ENCODE measurements around the gene FOXN1. TPM values are rescaled to one million over a fixed set of nuclear protein-coding genes. Genes with fewer than 3 reads are reported as not detected.

The FOXN1 gene
- polyA plus RNA-seq, 2 donors = 8.8 to 10.6 TPM

DNA sequence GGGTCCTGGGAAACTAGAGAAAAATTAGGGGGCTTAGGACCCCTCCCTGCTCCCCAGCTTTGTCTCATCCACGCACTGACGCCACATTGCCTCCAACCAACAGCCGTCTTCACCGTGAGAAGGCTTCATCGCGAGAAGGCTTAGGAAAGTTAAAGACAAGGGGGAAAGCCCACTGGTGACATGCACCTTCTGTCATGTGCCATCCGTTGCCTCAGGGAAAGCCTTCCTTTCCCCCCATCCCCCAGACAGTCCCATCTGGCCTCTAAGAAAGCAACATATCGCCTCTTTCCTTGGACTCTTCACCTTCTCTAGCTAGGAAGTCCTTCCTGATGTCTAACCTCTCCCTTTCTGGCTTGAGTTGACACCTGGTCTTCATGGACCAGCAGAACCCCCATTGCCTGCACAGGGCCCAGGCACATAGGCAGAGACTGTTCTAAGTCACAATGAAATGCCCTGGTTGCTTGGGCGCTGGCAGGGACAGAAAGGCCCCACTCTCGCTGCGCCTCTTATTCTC is 2.1 kb downstream of the FOXN1 start:
- Histone ChIP-seq H3K36me3 (ENCODE audit: control insufficient read depth in 2 of 2, insufficient read depth in 2 of 2, low read length in 1 of 2) (peaks cover 0 to 4% of the 10 kb centered on the region in 2 donors), H3K9me3 (ENCODE audit: control insufficient read depth in 2 of 2, insufficient read depth in 1 of 2, low read depth in 1 of 2, low read length in 1 of 2) (no peaks in the 10 kb centered on the region), H3K4me3 (ENCODE audit: low read depth in 1 of 2, low read length in 2 of 2) (peak overlapping the region; percentile 0 to 26), H3K27me3 (ENCODE audit: control insufficient read depth in 1 of 2, insufficient read depth in 2 of 2, low read length in 2 of 2) (no peaks in the 10 kb centered on the region), H3K27ac (ENCODE audit: low read depth in 2 of 2, low read length in 1 of 2) (peak overlapping the region; percentile 69 to 87), H3K4me1 (ENCODE audit: control insufficient read depth in 2 of 2, insufficient read depth in 2 of 2, low read length in 1 of 2) (peaks cover 0 to 27% of the 10 kb centered on the region in 2 donors)
- 55 to 56% methylated on average over 11 of the region's 11 CpGs for WGBS, 2 donors

DNA sequence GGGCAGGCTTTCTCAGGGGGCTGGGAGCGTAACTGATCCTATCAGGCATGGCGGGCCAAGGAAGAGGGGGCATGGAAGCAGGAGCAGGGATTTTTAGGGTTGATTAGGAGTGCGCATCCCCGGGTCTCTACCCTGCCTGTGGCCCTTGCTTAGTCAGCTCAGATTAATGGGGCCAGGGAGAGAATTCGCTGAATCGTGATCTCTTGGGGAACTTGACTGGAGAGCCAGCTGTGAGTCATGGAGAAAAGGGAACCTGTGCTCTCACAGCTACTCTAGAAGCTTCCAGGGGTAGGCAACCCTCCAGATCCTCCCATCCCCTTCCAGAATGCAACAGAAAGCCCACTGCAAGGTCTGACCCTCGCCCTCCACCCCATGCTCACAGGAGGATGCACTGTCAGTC is 3.6 kb downstream of the FOXN1 start:
- 57 to 79% methylated on average over 7 of the region's 7 CpGs for WGBS, 2 donors
- Histone ChIP-seq H3K4me3 (ENCODE audit: low read depth in 1 of 2, low read length in 2 of 2) (no peak overlapping the region), H3K9me3 (ENCODE audit: control insufficient read depth in 2 of 2, insufficient read depth in 1 of 2, low read depth in 1 of 2, low read length in 1 of 2) (no peaks in the 10 kb centered on the region), H3K27ac (ENCODE audit: low read depth in 2 of 2, low read length in 1 of 2) (no peak overlapping the region), H3K4me1 (ENCODE audit: control insufficient read depth in 2 of 2, insufficient read depth in 2 of 2, low read length in 1 of 2) (peaks cover 0 to 34% of the 10 kb centered on the region in 2 donors), H3K27me3 (ENCODE audit: control insufficient read depth in 1 of 2, insufficient read depth in 2 of 2, low read length in 2 of 2) (no peaks in the 10 kb centered on the region), H3K36me3 (ENCODE audit: control insufficient read depth in 2 of 2, insufficient read depth in 2 of 2, low read length in 1 of 2) (peaks cover 0 to 4% of the 10 kb centered on the region in 2 donors)

DNA sequence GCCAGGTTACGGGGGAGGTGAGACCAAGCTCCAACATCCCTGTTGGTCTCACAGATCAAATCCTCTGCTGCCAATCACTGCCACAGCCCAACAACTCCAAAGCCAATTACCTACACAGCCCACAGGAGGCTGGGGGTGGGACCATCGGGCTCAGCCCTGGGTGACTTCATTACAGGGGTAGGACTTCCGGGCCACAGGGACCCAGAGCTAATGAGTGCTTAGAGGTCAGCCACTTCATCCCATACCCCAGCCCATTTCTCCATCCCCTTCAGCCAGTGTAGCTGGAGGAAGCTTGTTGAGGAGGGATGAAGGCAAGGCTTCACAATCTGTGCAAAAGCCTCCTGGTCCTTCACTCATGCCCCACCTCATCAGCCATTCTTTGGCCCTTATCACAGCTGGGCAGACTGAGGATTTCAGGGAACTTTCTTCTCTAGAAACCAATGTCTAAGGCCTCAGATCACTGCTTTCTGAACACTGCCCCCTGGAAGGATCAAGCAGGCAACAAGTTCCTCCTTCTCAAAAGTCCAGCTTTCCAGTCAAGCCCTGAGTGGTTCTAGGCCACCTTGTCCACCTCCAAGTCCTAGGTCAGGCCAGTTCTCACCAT is 5.8 kb downstream of the FOXN1 start:
- H3K4me3 ChIP-seq (ENCODE audit: low read depth in 1 of 2, low read length in 2 of 2) = no peak overlapping the region
- H3K36me3 ChIP-seq (ENCODE audit: control insufficient read depth in 2 of 2, insufficient read depth in 2 of 2, low read length in 1 of 2) = peaks cover 0 to 4% of the 10 kb centered on the region in 2 donors
- H3K27ac ChIP-seq (ENCODE audit: low read depth in 2 of 2, low read length in 1 of 2) = no peak overlapping the region
- H3K4me1 ChIP-seq (ENCODE audit: control insufficient read depth in 2 of 2, insufficient read depth in 2 of 2, low read length in 1 of 2) = peaks cover 0 to 23% of the 10 kb centered on the region in 2 donors
- no peaks in the 10 kb centered on the region for H3K9me3 ChIP-seq (ENCODE audit: control insufficient read depth in 2 of 2, insufficient read depth in 1 of 2, low read depth in 1 of 2, low read length in 1 of 2)
- H3K27me3 ChIP-seq (ENCODE audit: control insufficient read depth in 1 of 2, insufficient read depth in 2 of 2, low read length in 2 of 2) = no peaks in the 10 kb centered on the region
- 85 to 93% methylated on average over 3 of the region's 3 CpGs for WGBS, 2 donors

DNA sequence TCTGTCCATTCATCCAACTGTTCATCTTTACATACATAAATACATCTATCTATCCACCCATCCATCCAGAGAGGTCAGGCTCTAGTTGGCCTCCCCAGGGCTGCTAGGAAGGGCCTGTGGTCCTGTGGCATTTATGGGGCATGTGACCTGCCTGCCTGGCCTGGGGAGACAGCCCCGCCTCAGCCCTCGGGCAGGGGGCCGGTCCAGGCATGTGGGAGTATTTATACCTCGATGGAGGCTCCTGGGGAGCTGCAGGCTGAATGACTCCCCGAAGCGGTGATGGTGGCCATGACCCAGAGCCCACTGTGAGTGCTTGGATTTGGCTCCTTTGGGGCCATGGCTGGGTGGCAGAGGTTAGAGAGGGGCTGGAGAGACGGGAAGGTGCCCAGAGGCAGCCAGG is 7.3 kb downstream of the FOXN1 start:
- Histone ChIP-seq H3K27ac (ENCODE audit: low read depth in 2 of 2, low read length in 1 of 2) (peak overlapping the region in 1 of 2 donors; percentile 75), H3K36me3 (ENCODE audit: control insufficient read depth in 2 of 2, insufficient read depth in 2 of 2, low read length in 1 of 2) (peaks cover 0 to 4% of the 10 kb centered on the region in 2 donors), H3K27me3 (ENCODE audit: control insufficient read depth in 1 of 2, insufficient read depth in 2 of 2, low read length in 2 of 2) (no peaks in the 10 kb centered on the region), H3K4me1 (ENCODE audit: control insufficient read depth in 2 of 2, insufficient read depth in 2 of 2, low read length in 1 of 2) (peaks cover 0 to 17% of the 10 kb centered on the region in 2 donors), H3K9me3 (ENCODE audit: control insufficient read depth in 2 of 2, insufficient read depth in 1 of 2, low read depth in 1 of 2, low read length in 1 of 2) (no peaks in the 10 kb centered on the region), H3K4me3 (ENCODE audit: low read depth in 1 of 2, low read length in 2 of 2) (no peak overlapping the region)
- WGBS, 2 donors = 65 to 73% methylated on average over 6 to 7 of the region's 7 CpGs

DNA sequence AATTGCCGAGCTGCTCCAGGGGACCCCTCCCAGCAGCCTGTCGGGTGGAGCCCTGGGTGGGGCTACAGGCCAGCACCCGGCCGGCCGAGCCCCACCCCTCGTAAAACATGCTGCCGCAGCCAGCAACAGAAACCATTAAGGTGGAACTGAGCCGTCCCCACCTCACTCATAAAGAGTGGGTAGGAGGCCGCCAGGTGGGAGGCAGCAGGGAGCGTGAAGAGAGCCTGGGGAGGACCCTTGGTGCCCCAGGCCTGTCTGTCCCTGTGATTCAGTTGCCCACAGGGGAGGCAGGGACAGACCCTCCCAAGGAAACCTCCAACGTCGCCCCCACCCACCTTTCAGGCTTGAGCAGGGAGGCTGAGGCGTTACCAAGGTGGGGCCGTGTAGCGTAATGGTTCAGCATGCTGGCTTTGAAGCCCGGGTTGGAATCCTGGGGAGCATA is 8.4 kb downstream of the FOXN1 start:
- Histone ChIP-seq H3K4me1 (ENCODE audit: control insufficient read depth in 2 of 2, insufficient read depth in 2 of 2, low read length in 1 of 2) (peaks cover 0 to 13% of the 10 kb centered on the region in 2 donors), H3K36me3 (ENCODE audit: control insufficient read depth in 2 of 2, insufficient read depth in 2 of 2, low read length in 1 of 2) (peaks cover 0 to 6% of the 10 kb centered on the region in 2 donors), H3K27me3 (ENCODE audit: control insufficient read depth in 1 of 2, insufficient read depth in 2 of 2, low read length in 2 of 2) (no peaks in the 10 kb centered on the region), H3K9me3 (ENCODE audit: control insufficient read depth in 2 of 2, insufficient read depth in 1 of 2, low read depth in 1 of 2, low read length in 1 of 2) (no peaks in the 10 kb centered on the region), H3K4me3 (ENCODE audit: low read depth in 1 of 2, low read length in 2 of 2) (no peak overlapping the region), H3K27ac (ENCODE audit: low read depth in 2 of 2, low read length in 1 of 2) (peak overlapping the region; percentile 62 to 75)
- WGBS, 2 donors = 43% methylated on average over 16 of the region's 16 CpGs

DNA sequence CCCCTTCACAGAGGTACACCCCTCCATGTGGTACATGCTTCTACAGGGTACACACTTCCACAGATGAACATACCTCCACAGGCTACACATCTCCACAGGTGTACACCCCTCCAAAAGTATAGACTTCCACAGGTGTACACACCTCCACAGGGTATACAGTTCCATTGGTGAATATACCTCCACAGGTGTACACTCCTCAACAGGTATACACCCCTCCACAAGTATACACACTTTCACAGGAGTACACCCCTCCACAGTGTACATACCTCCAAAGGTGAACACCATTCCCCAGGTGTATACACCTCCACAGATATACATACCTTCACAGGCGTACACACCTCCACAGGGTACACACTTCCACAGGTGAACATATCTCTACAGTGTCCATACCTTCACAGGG is 9.4 kb downstream of the FOXN1 start:
- no peaks in the 10 kb centered on the region for H3K27me3 ChIP-seq (ENCODE audit: control insufficient read depth in 1 of 2, insufficient read depth in 2 of 2, low read length in 2 of 2)
- H3K9me3 ChIP-seq (ENCODE audit: control insufficient read depth in 2 of 2, insufficient read depth in 1 of 2, low read depth in 1 of 2, low read length in 1 of 2) = no peaks in the 10 kb centered on the region
- 93 to 95% methylated on average over 1 of the region's 1 CpG for WGBS, 2 donors
- H3K27ac ChIP-seq (ENCODE audit: low read depth in 2 of 2, low read length in 1 of 2) = no peak overlapping the region
- H3K4me3 ChIP-seq (ENCODE audit: low read depth in 1 of 2, low read length in 2 of 2) = no peak overlapping the region
- peaks cover 0 to 9% of the 10 kb centered on the region in 2 donors for H3K4me1 ChIP-seq (ENCODE audit: control insufficient read depth in 2 of 2, insufficient read depth in 2 of 2, low read length in 1 of 2)
- H3K36me3 ChIP-seq (ENCODE audit: control insufficient read depth in 2 of 2, insufficient read depth in 2 of 2, low read length in 1 of 2) = peaks cover 0 to 5% of the 10 kb centered on the region in 2 donors

DNA sequence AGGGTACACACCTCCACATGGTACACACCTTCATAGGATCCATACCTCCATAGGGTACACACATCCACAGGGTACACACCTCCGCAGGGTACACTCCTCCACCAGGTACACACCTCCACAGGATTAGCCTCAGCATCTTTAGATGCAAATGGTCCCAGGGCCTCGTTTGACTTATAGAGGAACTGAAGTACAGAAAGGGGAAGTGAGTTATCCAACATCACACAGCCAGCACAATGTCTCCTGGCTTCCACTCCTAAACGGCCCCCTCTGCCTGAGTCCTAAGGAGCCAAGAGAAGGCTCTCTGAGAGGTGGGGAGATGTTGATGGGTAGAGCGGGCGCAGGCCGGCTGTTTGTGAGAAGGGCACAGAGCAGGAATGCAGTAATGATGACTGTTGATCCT is 12.0 kb downstream of the FOXN1 start:
- peaks cover 0 to 2% of the 10 kb centered on the region in 2 donors for H3K36me3 ChIP-seq (ENCODE audit: control insufficient read depth in 2 of 2, insufficient read depth in 2 of 2, low read length in 1 of 2)
- H3K4me3 ChIP-seq (ENCODE audit: low read depth in 1 of 2, low read length in 2 of 2) = no peak overlapping the region
- WGBS, 2 donors = 68 to 79% methylated on average over 6 of the region's 6 CpGs
- H3K27me3 ChIP-seq (ENCODE audit: control insufficient read depth in 1 of 2, insufficient read depth in 2 of 2, low read length in 2 of 2) = no peaks in the 10 kb centered on the region
- H3K27ac ChIP-seq (ENCODE audit: low read depth in 2 of 2, low read length in 1 of 2) = no peak overlapping the region
- H3K9me3 ChIP-seq (ENCODE audit: control insufficient read depth in 2 of 2, insufficient read depth in 1 of 2, low read depth in 1 of 2, low read length in 1 of 2) = no peaks in the 10 kb centered on the region
- H3K4me1 ChIP-seq (ENCODE audit: control insufficient read depth in 2 of 2, insufficient read depth in 2 of 2, low read length in 1 of 2) = peaks cover 0 to 9% of the 10 kb centered on the region in 2 donors

DNA sequence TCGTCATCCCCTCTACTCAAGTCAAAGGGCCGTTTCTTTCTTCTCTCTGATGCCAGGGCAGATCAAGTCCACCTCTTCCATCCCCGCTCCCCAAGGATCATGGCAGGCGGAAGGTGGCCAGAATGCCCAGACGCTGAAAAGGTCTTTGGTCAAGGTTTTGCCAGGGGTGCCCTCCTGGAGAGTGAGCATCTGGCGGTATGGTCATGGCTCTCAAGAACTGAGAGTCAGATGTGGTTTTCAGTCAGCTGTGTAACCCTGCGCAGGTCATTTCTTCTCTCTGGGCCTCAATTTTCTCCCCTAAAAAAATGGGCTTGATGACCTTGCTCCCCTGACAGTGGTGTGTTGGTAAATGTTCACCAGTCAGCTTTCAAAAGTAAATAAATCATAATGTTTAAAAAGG is 12.4 kb downstream of the FOXN1 start:
- 81 to 87% methylated on average over 7 of the region's 7 CpGs for WGBS, 2 donors
- Histone ChIP-seq H3K36me3 (ENCODE audit: control insufficient read depth in 2 of 2, insufficient read depth in 2 of 2, low read length in 1 of 2) (peaks cover 0 to 2% of the 10 kb centered on the region in 2 donors), H3K4me3 (ENCODE audit: low read depth in 1 of 2, low read length in 2 of 2) (no peak overlapping the region), H3K4me1 (ENCODE audit: control insufficient read depth in 2 of 2, insufficient read depth in 2 of 2, low read length in 1 of 2) (peaks cover 0 to 7% of the 10 kb centered on the region in 2 donors), H3K27me3 (ENCODE audit: control insufficient read depth in 1 of 2, insufficient read depth in 2 of 2, low read length in 2 of 2) (no peaks in the 10 kb centered on the region), H3K27ac (ENCODE audit: low read depth in 2 of 2, low read length in 1 of 2) (no peak overlapping the region), H3K9me3 (ENCODE audit: control insufficient read depth in 2 of 2, insufficient read depth in 1 of 2, low read depth in 1 of 2, low read length in 1 of 2) (no peaks in the 10 kb centered on the region)

DNA sequence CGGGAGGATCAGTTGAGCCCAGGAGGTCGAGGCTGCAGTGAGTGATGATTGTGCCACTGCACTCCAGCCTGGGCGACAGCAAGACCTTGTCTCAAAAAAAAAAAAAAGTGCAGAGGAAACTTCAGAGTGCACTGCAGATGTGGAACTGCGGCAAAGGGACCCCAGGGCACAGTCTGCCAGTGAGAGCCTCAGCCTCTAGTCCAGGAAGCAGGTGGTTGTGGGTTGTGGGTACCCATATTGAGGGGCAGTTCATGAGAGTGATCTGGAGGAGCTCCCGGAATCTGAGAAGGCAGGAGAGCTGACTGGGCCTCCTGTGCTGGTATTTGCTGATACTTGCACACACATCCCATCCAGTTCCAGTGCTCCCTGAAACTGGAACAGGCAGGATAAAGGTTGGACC is 13.1 kb downstream of the FOXN1 start:
- Histone ChIP-seq H3K4me1 (ENCODE audit: control insufficient read depth in 2 of 2, insufficient read depth in 2 of 2, low read length in 1 of 2) (peaks cover 0 to 4% of the 10 kb centered on the region in 2 donors), H3K27ac (ENCODE audit: low read depth in 2 of 2, low read length in 1 of 2) (no peak overlapping the region), H3K4me3 (ENCODE audit: low read depth in 1 of 2, low read length in 2 of 2) (no peak overlapping the region), H3K27me3 (ENCODE audit: control insufficient read depth in 1 of 2, insufficient read depth in 2 of 2, low read length in 2 of 2) (no peaks in the 10 kb centered on the region), H3K36me3 (ENCODE audit: control insufficient read depth in 2 of 2, insufficient read depth in 2 of 2, low read length in 1 of 2) (peaks cover 0 to 4% of the 10 kb centered on the region in 2 donors), H3K9me3 (ENCODE audit: control insufficient read depth in 2 of 2, insufficient read depth in 1 of 2, low read depth in 1 of 2, low read length in 1 of 2) (no peaks in the 10 kb centered on the region)
- WGBS, 2 donors = 71 to 75% methylated on average over 5 of the region's 5 CpGs

DNA sequence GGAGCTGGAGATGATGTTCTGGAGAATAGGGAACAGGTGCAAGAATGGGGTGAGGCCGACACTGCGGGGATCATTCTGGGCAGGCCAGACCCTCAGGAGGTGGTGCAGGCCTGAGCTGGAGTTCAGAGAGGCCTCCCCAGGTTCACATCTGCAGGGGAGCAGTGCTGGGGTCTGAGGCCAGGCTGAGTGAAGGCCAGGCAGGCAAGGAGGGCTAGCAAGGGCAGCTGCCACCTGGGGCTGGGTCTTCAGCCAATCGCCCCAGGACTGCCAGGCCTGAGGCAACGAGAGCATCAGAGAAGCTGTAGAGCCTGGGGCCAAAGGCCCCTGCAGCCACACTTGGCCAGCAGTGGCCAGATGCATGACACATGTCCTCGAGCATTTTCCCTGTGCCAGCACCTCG is 14.5 kb downstream of the FOXN1 start:
- 66 to 77% methylated on average over 6 of the region's 6 CpGs for WGBS, 2 donors
- peaks cover 0 to 4% of the 10 kb centered on the region in 2 donors for H3K36me3 ChIP-seq (ENCODE audit: control insufficient read depth in 2 of 2, insufficient read depth in 2 of 2, low read length in 1 of 2)
- peaks cover 4 to 10% of the 10 kb centered on the region in 2 donors for H3K4me1 ChIP-seq (ENCODE audit: control insufficient read depth in 2 of 2, insufficient read depth in 2 of 2, low read length in 1 of 2)
- no peaks in the 10 kb centered on the region for H3K9me3 ChIP-seq (ENCODE audit: control insufficient read depth in 2 of 2, insufficient read depth in 1 of 2, low read depth in 1 of 2, low read length in 1 of 2)
- no peaks in the 10 kb centered on the region for H3K27me3 ChIP-seq (ENCODE audit: control insufficient read depth in 1 of 2, insufficient read depth in 2 of 2, low read length in 2 of 2)
- no peak overlapping the region for H3K27ac ChIP-seq (ENCODE audit: low read depth in 2 of 2, low read length in 1 of 2)
- H3K4me3 ChIP-seq (ENCODE audit: low read depth in 1 of 2, low read length in 2 of 2) = no peak overlapping the region

Data from esophagus (tissue), 2 donors.